Raji (cell line): Measurements from ENCODE around the gene ASTN2.

Source experiments
- POLR2A ChIP-seq: IDR thresholded peaks from 2 replicates; pipeline ENCODE4 v1.6.1; 2011; ENCODE audit warnings: low read depth, low read length, control low read depth; ENCODE audit not compliant: insufficient read depth

Gene ASTN2

DNA sequence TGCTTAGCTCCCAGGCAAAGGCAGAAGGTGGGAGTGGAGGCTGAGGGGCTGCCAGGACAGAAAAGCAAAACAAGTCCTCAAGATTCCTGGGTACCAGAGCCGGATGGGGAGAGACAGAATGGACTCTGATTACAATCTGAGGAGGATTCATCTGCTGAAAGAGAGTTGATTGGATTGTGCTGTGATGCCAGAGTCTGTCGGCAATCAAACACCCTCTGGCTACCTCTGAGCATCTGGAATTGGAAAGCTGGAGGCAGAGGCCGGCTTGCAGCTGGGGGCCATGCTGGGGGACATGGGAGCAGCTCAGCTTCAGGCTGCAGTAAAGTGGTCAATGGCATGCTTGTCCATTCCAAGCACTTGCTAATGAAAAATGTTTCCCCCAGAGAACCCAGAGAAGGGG lies 59.3 kb downstream of the ASTN2 start:
- TF ChIP-seq POLR2A: no peak

DNA sequence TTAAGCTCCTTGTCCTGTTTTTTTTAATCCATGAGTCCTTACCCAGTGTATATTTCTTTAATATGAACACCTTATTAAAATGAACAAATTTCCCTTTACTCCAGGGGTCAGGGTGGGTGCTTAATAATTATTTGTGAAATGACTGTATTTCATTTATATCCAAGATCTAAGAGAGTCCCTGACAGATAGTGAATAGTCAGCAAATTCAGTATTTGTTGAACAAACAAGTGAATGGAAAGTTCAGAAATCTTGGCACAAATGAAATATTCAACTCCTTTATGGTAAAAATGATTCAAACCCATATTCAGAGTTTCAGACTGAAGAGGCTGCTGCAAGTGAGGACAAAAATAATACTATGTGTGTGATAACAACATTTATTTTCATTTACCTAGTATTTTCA lies 59.9 kb downstream of the ASTN2 start:
- TF ChIP-seq POLR2A: no peak

GRCh38 chr9:117354244-117354847 lies 60.5 kb downstream of the ASTN2 start:
- TF ChIP-seq POLR2A: no peak

DNA sequence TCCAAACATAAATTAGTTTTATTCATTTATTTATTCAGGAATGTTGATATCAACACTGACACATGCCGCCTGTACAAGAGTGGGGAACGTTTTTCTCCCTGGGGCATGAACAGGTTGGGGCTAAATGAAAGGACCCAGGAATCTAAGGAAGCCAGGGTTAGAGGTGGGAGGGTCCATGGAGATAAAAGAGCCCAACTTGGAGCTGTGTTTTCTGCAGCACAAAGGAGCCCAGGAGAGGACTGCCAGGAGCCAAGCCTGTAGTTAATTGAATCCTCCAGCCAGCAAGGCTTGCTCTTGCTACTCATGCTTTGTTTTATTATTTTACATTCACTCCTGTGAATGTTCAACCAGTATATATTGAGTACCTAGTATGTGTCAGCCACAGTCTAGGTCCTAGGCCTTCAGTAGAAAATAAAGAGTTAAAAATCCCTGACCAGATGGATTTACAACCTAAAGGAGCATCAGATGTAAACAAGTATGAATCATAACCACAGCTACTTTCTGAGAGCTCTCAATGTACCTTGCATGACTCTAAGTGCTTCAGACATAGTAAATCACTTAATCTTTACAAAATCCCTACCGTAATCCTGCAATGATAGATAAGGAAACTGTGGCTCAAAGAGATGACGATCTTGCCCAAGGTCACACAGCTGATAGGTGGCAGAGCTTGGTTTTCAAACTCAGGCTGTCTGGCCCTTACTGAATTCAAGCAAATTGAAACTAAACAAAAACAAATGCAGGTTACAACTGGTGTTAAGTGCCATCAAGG lies 69.8 kb downstream of the ASTN2 start:
- TF ChIP-seq POLR2A: no peak

DNA sequence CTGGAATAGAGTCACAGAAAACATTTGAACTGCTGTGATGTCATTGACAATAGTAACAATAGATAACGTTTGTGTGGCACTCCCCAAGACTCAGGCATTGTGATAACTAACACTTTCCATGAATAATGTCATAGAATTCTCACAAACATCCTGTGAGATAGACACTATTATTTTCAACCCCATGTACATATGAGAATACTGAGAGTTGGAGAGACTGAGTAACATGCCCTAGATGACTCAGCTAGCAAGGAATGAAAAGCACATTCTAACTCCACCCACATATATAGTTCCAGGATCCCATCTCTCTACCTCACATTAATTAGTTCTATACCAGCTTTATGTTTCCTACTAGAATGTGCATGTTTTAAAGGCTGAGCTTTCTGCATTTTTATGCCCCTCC lies 71.4 kb downstream of the ASTN2 start:
- no peak for TF ChIP-seq POLR2A

DNA sequence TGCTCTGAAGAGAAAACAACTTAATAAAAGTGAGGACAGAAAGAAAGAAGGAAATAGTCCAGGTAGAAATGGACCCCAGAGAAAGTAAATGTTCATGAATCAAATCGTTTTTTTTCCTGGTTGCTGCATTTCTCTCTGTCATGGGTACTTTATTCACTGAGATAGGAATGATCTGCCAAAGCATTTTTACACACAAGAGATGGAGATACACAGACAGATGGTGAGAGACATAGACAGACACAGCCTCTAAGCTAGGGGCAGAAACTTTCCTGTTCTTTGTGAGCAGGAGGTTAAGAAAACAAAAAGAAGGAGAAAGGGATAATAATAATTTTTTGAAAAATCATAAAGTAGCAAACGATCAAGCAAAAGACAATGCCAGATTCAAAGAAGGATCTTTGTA lies 73.7 kb downstream of the ASTN2 start:
- no peak for TF ChIP-seq POLR2A

- TF ChIP-seq POLR2A: no peak
Observed at GRCh38 chr9:117340422-117340821, 74.4 kb downstream of the ASTN2 start.

- no peak for TF ChIP-seq POLR2A
Observed at GRCh38 chr9:117335837-117336433, 78.9 kb downstream of the ASTN2 start.

DNA sequence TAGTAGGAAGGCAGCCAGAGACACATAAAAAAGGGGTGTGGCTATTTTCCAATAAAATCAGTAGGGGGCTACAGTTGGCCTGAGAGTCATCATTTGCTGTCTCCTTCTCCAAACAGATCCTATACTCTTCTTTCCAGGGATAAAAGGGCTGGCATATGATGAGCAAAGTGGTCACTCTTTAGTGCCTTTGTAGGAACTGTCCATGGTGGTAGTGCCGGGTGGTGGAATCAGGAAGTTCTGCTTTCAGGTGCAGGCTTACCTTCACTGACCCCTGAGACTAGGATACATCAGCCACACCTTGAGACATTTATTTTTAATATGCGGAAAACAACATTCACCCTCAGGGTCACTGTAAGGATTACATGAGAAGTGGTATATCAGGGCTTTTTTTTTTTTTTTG lies 80.8 kb downstream of the ASTN2 start:
- no peak for TF ChIP-seq POLR2A

DNA sequence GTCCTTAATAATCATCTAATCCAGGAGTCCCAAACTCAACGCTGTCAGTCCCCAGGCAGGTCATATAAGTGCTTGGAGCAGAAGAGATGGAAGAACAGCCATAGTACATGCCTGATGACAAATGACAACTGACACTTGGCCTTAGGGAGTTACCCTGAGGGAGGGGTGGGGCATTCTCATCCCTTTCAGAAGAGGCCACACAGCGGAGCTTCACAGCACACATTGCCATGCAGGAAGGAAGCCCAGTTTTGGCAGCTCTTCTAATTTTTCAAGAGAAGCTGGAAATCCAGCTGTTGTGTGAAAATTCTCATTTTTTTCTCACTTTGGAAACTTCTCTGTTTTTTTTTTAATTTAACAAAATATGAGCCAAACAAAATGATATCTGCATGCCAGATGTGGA lies 89.0 kb downstream of the ASTN2 start:
- no peak for TF ChIP-seq POLR2A

DNA sequence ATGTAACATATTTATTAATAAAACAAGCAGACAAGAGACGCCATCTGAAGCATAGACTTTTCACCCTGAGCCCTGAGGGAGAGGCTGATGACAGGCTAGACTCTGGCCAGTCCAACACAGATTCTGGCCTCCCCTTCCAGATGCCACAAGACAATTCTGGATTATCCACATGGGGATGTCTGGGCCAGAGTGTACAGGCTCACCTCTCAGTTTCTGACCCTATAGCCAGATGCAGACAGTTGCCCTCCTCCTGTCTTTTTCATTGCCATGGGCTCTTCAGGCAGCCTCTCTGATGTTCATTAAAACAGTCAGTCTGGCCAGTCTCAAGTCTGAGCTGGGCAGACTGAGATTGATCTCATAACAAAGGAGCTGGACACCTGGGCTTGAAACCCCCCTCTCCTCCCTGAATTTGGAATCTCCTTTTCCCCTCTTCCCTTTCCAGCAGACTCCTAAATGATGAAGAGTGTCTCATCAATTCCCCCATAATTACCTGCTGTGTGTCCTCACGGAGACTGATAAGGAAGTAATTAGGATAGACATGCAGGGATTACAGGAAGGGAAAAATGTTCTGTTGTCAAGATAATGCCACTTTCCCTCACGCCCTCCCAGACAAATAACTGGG lies 89.6 kb downstream of the ASTN2 start:
- TF ChIP-seq POLR2A: no peak

- no peak for TF ChIP-seq POLR2A
Observed at GRCh38 chr9:117323390-117323789, 91.5 kb downstream of the ASTN2 start.

DNA sequence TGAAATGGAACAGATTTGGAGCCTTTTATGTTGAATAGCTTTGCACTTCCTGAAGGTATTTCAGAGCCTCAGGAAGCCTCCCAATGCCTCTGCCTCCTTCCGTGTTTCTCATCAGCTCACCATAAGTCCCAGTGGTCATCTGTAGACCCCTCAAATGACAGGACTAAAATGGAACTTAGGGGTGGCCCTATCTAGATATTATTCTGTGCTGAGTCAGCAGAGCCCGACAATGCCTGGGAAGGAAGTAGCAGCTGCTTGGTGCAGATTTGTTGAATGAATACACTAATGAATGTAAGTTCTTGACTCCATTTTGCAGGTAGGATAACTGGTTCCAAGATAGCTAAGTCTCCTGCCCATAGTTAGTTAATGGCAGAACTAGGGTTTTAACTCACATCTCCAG lies 97.7 kb downstream of the ASTN2 start:
- no peak for TF ChIP-seq POLR2A

GRCh38 chr9:117315236-117315635 lies 99.6 kb downstream of the ASTN2 start:
- no peak for TF ChIP-seq POLR2A

- no peak for TF ChIP-seq POLR2A
Observed at GRCh38 chr9:117313989-117314388, 100.9 kb downstream of the ASTN2 start.

DNA sequence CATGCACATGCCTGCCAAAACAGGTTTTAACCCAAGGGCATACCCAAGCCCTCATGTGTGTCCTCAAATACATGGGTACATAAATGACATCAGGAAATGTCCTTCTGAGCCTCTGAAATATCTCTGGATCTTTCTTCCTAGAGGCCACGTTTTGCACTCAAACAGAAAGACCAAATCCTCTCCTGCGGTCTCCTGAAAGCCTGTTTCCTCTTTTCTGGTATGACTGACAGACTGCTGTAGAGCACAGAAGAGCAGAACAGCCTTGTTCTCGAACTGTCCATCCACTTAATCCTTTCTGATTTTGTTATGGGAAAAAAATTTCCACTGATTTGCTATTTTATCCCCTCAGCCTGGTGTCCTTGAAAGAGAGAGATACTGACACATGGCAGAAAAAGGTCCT lies 107.2 kb downstream of the ASTN2 start:
- no peak for TF ChIP-seq POLR2A
